Measurements from ENCODE around the gene ATP6V1E1. TPM values are rescaled to one million over a fixed set of nuclear protein-coding genes. Genes with fewer than 3 reads are reported as not detected.

The ATP6V1E1 gene
- polyA plus RNA-seq, 1 donor, result 71.9 TPM

Other genes with a start within 250 kb of the ATP6V1E1 start
- gene SLC25A18, start 65.3 kb downstream of the ATP6V1E1 start, polyA plus RNA-seq (ENCODE audit: insufficient read length), result 0.71 TPM
- 45.6 TPM for gene BCL2L13, start 10.0 kb upstream of the ATP6V1E1 start, polyA plus RNA-seq (ENCODE audit: insufficient read length)
- 21.2 TPM for gene BID, start 145.7 kb upstream of the ATP6V1E1 start, polyA plus RNA-seq (ENCODE audit: insufficient read length)